Left lung (tissue), 14 donors: ENCODE data around the gene HYCC2. TPM values are rescaled to one million over a fixed set of nuclear protein-coding genes. Genes with fewer than 3 reads are reported as not detected.
"Not testable (repeated sequence)": the region's sequence is repeated elsewhere in the genome, so short reads cannot be mapped to it uniquely, and the experiment has no call there.

Experiments used
- ATAC-seq: fragments of 200-7000 bp; cut with Tn5 transposase; one replicate; pipeline ENCODE4 v1.9.1; 2020; ENCODE audit warnings: moderate library complexity
- DNase-seq, 4 donors: peaks; one replicate each; pipeline ENCODE4 v3.0.0-alpha.2; 2013 to 2020
- H3K27ac ChIP-seq, 2 donors: fragments of 200-600 bp; sonication (generic) in 1 of 2; one replicate each; pipeline versions ENCODE4 v1.5.0 to v1.8.0; 2020 to 2021
- H3K27me3 ChIP-seq, 2 donors: fragments of 200-600 bp; sonication (generic) in 1 of 2; one replicate each; pipeline versions ENCODE4 v1.5.0 to v1.8.0; 2020 to 2021
- H3K36me3 ChIP-seq, 2 donors: fragments of 200-600 bp; sonication (generic) in 1 of 2; one replicate each; pipeline versions ENCODE4 v1.5.0 to v1.8.0; 2020 to 2021
- H3K4me1 ChIP-seq, 2 donors: fragments of 200-600 bp; one replicate each; pipeline ENCODE4 v1.8.0; 2021
- H3K4me3 ChIP-seq, 2 donors: fragments of 200-600 bp; sonication (generic) in 1 of 2; one replicate each; pipeline versions ENCODE4 v1.5.0 to v1.8.0; 2020 to 2021; ENCODE audit warnings: mild to moderate bottlenecking in 1 of 2
- H3K9me3 ChIP-seq, 2 donors: fragments of 200-600 bp; sonication (generic) in 1 of 2; one replicate each; pipeline versions ENCODE4 v1.5.0 to v1.8.0; 2020 to 2021
- intact Hi-C, 2 donors: fragments of 100-400 bp; cut with DNase I; formaldehyde crosslinking; loops; one replicate each; pipeline versions ENCODE4 v1.11.2 to v1.14.2; 2022
- long read RNA-seq, 12 donors: library from polyadenylated mRNA in 2 of 12; unstranded in 2 of 12; transcript quantifications; one replicate each; pipeline ENCODE4 v2.0.0 and lab custom pipeline, GENCODE V29; 2019 to 2026
- polyA plus RNA-seq, 6 donors: library from polyadenylated mRNA; unstranded; fragments of 120-200 nt; gene quantifications; one replicate each; pipeline ENCODE4 v1.2.1, GENCODE V29; 2013; ENCODE audit not compliant: insufficient read length in 6 of 6
- total RNA-seq, 2 donors: library from RNA; stranded (reverse); fragmentation: NEBNext Ultra II Directional; extraction: Animal tissue kit (Norgen Biotek cat#: 25700); gene quantifications; one replicate each; pipeline ENCODE4 v1.2.1, GENCODE V29; 2021
- TF ChIP-seq, protein P1 (sequence below), 2 donors: fragments of 200-600 bp; sonication (generic) in 1 of 2; IDR thresholded peaks; one replicate each; pipeline versions ENCODE4 v1.5.0 to v1.8.0; 2021; ENCODE audit warnings: antibody characterized with exemption in 2 of 2
- donor health status: DM: no; HTN: yes; CAD: no.
- donor health status: DM: no; HTN: no; CAD: no.

The HYCC2 gene
- total RNA-seq (10 to 100 TPM; 24.2 to 37.9 TPM), polyA plus RNA-seq (10 to 100 TPM; 13.4 to 15.7 (median 14.8) TPM)
- long read RNA-seq, donor 1, full-length matches to known transcripts = 3 of 3 reads
- long read RNA-seq, donor 1, partial matches to known transcripts = 0 of 3 reads
- long read RNA-seq, donor 1, other reads (novel, unspliced or antisense) = 0 of 3 reads
- long read RNA-seq, donor 2, full-length matches to known transcripts = 1 of 337 reads
- long read RNA-seq, donor 2, partial matches to known transcripts = 167 of 337 reads
- long read RNA-seq, donor 2, other reads (novel, unspliced or antisense) = 169 of 337 reads
- long read RNA-seq, donor 3, full-length matches to known transcripts = 1 of 9 reads
- long read RNA-seq, donor 3, partial matches to known transcripts = 0 of 9 reads
- long read RNA-seq, donor 3, other reads (novel, unspliced or antisense) = 8 of 9 reads
- long read RNA-seq, donor 4 = 0 reads
- long read RNA-seq, donor 5 = 0 reads
- long read RNA-seq, donor 6 = 0 reads
- long read RNA-seq, donor 7 = 0 reads
- long read RNA-seq, donor 8 = 0 reads
- long read RNA-seq, donor 9 = 0 reads
- long read RNA-seq, donor 10, full-length matches to known transcripts = 1 of 2 reads
- long read RNA-seq, donor 10, partial matches to known transcripts = 0 of 2 reads
- long read RNA-seq, donor 10, other reads (novel, unspliced or antisense) = 1 of 2 reads
- long read RNA-seq, donor 11, partial matches to known transcripts = 0 of 1 reads
- long read RNA-seq, donor 11, other reads (novel, unspliced or antisense) = 0 of 1 reads
- long read RNA-seq, donor 12, partial matches to known transcripts = 270 of 412 reads
- long read RNA-seq, donor 12, other reads (novel, unspliced or antisense) = 142 of 412 reads

DNA sequence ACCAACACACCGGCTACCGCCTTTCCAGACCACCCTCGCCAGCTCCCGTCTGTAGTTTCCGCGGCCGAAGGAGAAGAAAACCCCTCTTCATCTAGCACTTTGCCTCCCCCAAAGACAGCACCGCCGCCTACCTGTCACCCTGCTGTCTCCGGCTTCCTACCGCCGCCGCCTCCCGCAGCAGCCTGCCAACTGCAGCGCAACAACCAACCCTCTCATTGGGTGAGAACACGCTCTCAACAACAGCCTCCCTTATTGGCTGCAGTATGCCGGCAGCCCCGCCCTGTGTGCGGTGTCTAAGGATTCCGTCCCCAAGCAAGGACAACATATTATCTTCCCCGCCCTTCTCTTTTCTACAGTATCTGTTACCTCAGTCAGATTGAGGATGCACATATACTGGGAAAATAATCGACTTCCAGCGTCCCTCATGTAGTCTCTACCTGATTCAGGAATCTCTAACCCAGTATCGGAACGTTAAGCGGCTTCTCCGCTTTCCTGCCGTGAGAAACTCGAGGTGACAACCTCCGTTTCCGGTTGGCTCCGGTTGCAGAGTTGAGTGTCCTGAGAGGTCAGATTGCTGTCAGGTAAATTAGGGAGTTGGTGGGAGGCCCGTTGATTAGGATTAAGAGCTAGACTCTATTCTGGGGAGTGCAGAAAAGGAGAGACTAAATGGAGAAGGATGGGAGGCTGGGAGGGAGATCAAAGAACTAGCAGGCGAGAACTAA is at the start of gene HYCC2, which contains the start of gene NDUFB3:
Gene HYCC2 (minus strand): TSS at position 193 of the 722 bp plus-strand sequence. CDS start 47,662 bp downstream, outside the sequence.
Gene NDUFB3 (plus strand): TSS at position 523 of the 722 bp plus-strand sequence. CDS start 6,882 bp downstream, outside the sequence.
- DNase-seq = peak; percentile 90 to 97 (median 94)
- Histone ChIP-seq H3K4me3 (peak within 1 kb of the TSS; percentile 82 to 83), H3K9me3 (no peaks in the 10 kb centered on the region), H3K27me3 (no peaks in the 10 kb centered on the region), H3K27ac (peak within 1 kb of the TSS; percentile 74 to 89), H3K36me3 (no peaks in the 10 kb centered on the region), H3K4me1 (peaks cover 24 to 64% of the 10 kb centered on the region in 2 donors)
- ATAC-seq = peak; percentile 99
- intact Hi-C loops = loop anchor here in 1 of 2 donors (10.0 kb wide), 1 partner anchor 167 kb away; no protein-coding TSS in a partner anchor
- TF ChIP-seq, protein P1, sequence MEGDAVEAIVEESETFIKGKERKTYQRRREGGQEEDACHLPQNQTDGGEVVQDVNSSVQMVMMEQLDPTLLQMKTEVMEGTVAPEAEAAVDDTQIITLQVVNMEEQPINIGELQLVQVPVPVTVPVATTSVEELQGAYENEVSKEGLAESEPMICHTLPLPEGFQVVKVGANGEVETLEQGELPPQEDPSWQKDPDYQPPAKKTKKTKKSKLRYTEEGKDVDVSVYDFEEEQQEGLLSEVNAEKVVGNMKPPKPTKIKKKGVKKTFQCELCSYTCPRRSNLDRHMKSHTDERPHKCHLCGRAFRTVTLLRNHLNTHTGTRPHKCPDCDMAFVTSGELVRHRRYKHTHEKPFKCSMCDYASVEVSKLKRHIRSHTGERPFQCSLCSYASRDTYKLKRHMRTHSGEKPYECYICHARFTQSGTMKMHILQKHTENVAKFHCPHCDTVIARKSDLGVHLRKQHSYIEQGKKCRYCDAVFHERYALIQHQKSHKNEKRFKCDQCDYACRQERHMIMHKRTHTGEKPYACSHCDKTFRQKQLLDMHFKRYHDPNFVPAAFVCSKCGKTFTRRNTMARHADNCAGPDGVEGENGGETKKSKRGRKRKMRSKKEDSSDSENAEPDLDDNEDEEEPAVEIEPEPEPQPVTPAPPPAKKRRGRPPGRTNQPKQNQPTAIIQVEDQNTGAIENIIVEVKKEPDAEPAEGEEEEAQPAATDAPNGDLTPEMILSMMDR (IDR thresholded peaks at IDR 0.05) = peak in 1 of 2 donors; percentile 44

- H3K4me1 ChIP-seq = peaks cover 27 to 51% of the 10 kb centered on the region in 2 donors
- H3K27me3 ChIP-seq = no peaks in the 10 kb centered on the region
- TF ChIP-seq, protein P1 (IDR thresholded peaks at IDR 0.05) = no peak
- intact Hi-C loops = no loop called here
- peaks cover 0 to 7% of the 10 kb centered on the region in 2 donors for H3K36me3 ChIP-seq
- ATAC-seq (peak; percentile 20), DNase-seq (no peak)
- no peaks in the 10 kb centered on the region for H3K9me3 ChIP-seq
- peak overlapping the region; percentile 99 to 100 for H3K27ac ChIP-seq
- H3K4me3 ChIP-seq = peak overlapping the region; percentile 71 to 81
These were observed 47.7 kb upstream of the HYCC2 start for GRCh38 chr2:201118961-201119854.

DNA sequence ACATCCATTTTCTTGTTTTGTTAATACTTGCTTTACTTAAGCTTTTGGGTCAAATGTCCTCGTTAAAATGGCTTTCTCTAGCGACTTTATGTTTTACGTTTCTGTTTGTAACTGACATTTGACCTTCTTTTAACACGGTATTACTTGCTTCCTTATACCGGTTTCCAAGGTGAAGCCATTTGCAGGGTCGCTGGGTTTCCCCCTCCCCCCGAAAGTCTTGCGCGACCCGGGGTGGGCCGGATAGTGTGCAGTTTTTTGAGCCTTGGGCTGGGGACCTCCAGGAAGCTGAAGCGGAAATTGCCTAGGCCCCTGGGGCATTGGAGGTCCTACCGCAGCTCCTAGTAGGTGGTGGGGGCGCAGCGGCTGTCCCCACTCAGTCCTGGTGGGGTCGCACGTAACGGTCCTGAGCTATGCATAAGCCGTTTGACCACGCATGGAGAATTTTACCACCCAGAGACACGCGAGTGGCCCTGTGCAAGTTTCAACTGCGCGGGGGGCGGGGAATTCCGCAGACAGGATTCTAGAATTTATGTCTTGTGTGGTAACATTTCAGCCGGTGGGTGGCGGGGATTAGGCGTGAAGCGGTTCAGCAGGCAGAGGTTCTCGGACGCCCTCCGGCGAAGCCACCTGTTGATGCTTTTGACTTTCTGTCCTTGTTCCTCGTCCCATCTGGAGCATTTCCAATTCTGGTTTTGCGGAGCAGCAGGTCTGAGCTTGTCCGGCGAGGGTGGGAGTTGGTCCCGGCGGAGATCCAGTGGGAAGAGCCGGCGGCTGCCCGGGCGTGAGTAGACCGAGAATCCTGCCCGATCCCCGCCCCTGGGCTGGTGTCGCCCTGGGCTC is 46.9 kb upstream of the HYCC2 start:
- H3K4me1 ChIP-seq = peaks cover 19 to 50% of the 10 kb centered on the region in 2 donors
- H3K27ac ChIP-seq = peak overlapping the region; percentile 99 to 100
- peak overlapping the region; percentile 71 to 81 for H3K4me3 ChIP-seq
- TF ChIP-seq, protein P1 (IDR thresholded peaks at IDR 0.05) = peak in 1 of 2 donors; percentile 22
- peak; percentile 70 to 94 (median 86) for DNase-seq
- H3K36me3 ChIP-seq = peaks cover 0 to 3% of the 10 kb centered on the region in 2 donors
- no peaks in the 10 kb centered on the region for H3K9me3 ChIP-seq
- peak; percentile 56 for ATAC-seq
- intact Hi-C loops = no loop called here
- H3K27me3 ChIP-seq = no peaks in the 10 kb centered on the region

- DNase-seq, intact Hi-C loops, ATAC-seq, H3K9me3 ChIP-seq, H3K36me3 ChIP-seq, H3K27me3 ChIP-seq: not testable (repeated sequence)
- peak overlapping the region; percentile 99 to 100 for H3K27ac ChIP-seq
- H3K4me1 ChIP-seq = peaks cover 17 to 49% of the 10 kb centered on the region in 2 donors
- H3K4me3 ChIP-seq = peak overlapping the region; percentile 71 to 81
These were observed 46.2 kb upstream of the HYCC2 start for GRCh38 chr2:201117735-201118094.
